NT2/D1 (cell line): Measurements from ENCODE around the gene CEP95.

Experiments
- SUZ12 ChIP-seq: IDR thresholded peaks from 2 replicates; pipeline ENCODE4 v1.6.1; 2011; ENCODE audit not compliant: insufficient read length, insufficient read depth; ENCODE audit errors: extremely low read depth
- ZNF274 ChIP-seq: IDR thresholded peaks from 2 replicates; pipeline ENCODE4 v1.6.1; 2011; ENCODE audit warnings: mild to moderate bottlenecking, low read depth, low read length

DNA sequence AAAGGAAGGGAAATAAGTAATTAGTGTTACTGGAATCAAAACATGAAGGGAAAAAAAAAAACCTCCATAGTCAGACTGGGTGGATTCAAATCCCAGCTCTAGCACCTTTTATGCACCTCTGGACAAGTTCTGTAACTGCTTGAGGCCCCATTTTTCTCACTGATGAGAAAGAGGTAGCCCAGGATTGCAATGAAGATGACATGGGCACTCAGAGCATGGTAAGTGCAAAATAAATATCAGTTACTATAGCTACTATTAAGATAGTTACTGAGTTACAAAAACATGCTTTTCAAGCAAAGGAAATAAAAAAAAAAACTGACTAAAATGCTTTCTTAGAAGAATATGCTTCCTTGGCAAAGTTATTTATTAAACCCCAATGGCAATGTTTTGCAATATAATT, 58.8 kb downstream of the CEP95 start:
- no peak for TF ChIP-seq SUZ12
- no peak for TF ChIP-seq ZNF274
